ENCODE measurements around the gene DBNL.
"Not testable (repeated sequence)": the region's sequence is repeated elsewhere in the genome, so short reads cannot be mapped to it uniquely, and the experiment has no call there.

- TF ChIP-seq CTCF, POLR2A (IDR thresholded peaks at IDR 0.05): not testable (repeated sequence)
Measured at GRCh38 chr7:44029433-44029832, 15.1 kb upstream of the DBNL start.

Data from right lobe of liver (tissue), 4 donors.